Cardiac septum (tissue), 1 donor: ENCODE measurements around the gene GAREM1. TPM values are rescaled to one million over a fixed set of nuclear protein-coding genes. Genes with fewer than 3 reads are reported as not detected.

Experiments used
- DNase-seq: peaks from one replicate; pipeline ENCODE4 v3.0.0-alpha.2; 2020; ENCODE audit warnings: low spot score
- intact Hi-C: fragments of 100-400 bp; cut with DNase I; formaldehyde crosslinking; loops from one replicate; pipeline ENCODE4 v1.14.0; 2022
- total RNA-seq: library from RNA; stranded (reverse); fragmentation: NEBNext Ultra II Directional; extraction: Animal tissue kit (Norgen Biotek cat#: 25700); gene quantifications from one replicate; pipeline ENCODE4 v1.2.1, GENCODE V29; 2021
- donor health status: DM: no; HTN: no; CAD: no.

The GAREM1 gene
- total RNA-seq, 1 donor from 2014 or later, result 10.0 TPM

DNA sequence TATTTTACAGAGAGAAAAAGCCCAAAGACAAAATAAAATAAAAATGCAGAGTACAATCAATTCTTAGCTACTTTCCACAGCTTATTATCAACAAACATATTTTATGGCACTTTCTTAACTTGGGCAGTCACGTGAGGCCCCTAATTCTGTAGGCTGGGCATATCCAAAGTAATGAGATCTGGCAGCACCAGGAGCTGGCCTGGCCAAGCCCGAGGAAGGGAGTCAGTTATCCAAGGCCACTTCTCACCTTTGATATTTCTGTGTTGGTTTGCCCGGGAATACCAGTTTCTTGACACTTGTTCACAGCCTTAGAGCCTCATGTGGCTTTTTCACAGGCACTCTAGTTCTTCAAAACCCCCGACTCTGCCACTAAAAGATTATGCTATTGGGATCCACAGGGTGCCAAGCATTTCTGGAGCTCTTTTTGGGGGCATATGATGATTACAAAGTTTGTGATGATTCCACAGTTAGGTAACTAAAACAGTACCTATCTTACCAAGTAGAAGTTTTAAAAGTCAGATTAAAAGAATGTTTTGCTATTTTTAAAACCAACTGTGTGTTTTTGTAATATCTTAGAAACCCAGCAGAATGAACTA lies 190.4 kb downstream of the GAREM1 start:
- intact Hi-C loops, result no loop called here
- no peak for DNase-seq

DNA sequence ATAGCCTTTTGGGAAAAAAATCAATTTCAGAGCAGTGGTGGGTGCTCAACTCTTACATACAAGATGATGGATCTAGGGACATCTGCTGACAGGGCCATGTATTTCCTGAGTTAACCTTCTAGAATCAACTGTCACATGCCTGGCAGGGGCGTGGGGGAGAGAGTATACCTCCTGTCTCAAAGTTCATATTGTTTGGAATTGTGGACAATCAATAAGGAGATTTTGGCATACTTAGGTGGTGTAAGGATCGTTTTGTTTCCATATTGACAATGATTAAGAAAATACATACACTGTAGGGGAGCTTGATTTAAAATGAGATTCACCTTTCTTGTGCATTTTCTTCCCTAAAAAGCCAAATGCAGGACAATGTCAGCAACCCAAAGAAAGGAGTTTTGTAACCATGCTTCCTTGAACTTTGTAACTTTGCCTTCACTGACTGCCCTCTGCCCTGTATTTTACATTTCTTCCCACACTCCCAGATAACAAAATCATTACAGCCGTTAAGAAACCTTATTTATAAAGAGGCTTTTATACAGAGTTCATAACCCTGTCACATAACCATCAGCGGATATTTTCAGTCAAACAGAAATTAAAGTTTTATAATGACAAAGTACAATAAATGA lies 192.4 kb downstream of the GAREM1 start:
- intact Hi-C loops, result no loop called here
- DNase-seq, result no peak

GRCh38 chr18:32277549-32277948 lies 193.1 kb downstream of the GAREM1 start:
- intact Hi-C loops, result no loop called here
- DNase-seq, result no peak

DNA sequence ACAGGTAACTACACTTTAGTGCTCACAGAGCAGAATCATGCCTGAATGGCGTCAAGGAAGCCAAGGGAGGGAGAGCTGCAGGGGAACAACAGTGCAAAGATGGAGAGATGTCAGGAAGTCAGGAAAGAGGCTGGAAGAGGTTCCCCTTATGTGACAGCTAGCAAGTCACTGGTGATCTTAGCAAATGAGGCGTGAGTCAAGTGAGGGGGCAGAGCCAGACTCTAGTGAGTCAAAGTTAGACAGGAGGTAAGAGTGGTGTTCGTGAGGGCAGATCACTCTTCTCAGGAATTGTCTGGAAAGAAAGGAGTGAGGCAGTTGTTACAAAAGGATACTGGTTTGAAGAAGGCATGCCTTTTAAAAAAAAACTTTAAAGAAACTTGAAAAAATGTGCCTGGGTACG lies 193.8 kb downstream of the GAREM1 start:
- DNase-seq, result no peak
- intact Hi-C loops, result no loop called here

DNA sequence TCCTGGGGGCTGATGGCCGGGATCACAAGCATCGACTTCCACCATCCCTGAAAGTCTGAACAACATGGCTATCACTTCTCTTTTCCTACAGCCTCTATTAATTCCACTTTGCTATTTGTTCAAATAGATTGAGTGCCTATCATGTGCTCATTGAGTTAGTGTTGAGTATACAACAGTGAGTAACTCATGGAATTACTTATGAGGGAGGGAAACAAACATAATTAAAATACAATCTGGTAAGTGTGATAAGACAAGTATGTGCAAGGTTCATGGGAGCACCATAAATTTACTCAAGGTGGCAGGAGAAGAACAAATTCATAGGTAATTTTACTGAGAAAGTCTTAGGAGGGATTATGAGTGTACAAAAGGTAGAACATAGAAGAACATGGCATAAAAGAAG lies 194.4 kb downstream of the GAREM1 start:
- DNase-seq, result no peak
- intact Hi-C loops, result no loop called here

DNA sequence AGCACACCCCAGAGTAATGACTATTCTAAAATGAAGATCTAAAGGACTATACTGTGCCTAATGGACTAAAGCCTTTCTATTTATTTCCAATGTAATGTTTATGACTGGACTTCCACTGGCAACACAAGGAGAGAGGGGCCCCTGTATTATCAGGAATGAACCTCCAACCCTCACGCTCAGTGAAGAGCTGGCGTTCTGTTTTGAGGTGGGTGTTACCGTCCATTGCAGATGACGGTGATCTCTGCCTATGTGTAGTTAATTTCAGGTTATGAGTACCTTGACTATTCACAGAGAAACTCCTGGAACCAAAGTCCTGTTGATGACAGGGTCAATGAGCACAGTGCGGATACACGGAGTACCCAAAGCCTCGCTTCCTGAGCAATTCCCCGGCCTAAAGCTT lies 195.5 kb downstream of the GAREM1 start:
- intact Hi-C loops, result no loop called here
- DNase-seq, result no peak

DNA sequence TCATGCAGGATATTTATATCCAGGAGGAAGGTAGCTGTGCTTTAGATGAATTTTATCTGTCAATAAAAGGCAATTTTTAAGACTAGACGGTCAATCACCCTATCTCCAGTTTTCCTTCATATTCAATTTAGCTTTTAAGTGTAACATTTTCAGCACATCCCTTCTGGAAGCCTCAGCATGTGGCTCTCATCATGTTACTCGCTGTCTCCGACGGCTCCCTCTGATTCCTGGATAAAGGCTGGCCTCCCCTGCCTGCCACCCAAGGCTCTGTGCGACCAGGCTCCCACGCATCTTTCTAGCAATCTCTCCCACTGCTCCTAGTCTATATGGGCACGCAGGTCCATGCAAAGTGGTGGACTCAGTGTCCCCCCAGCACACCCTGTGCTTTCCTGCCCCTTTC lies 196.4 kb downstream of the GAREM1 start:
- intact Hi-C loops, result no loop called here
- no peak for DNase-seq

DNA sequence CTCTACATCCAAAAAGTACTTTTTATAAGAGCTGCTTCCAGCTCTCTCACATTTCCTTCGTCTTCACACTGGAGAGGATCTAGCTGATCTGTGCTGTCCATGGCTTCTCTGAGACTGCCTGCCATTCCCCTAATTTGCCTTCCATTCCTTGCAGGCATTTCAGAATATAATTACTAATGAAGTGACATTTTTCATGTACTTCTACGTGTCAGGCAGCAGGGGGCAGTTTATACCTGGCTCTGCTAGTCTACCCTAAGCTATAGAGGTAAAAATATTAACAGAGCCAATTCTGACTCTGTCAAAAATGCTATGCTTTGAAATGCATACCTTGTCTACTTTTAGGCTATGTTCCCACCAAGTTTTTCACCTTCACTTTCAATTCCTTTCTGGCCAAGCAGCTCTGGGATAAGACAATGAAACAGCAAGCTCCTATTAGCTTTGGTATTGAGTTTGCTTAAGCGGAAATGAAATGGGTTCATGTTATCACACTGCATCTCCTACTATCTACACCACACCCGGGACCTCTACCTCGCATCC lies 198.9 kb downstream of the GAREM1 start:
- intact Hi-C loops, result loop anchor here (2.0 kb wide), 1 partner anchor 277 kb away; no protein-coding TSS in a partner anchor
- DNase-seq, result no peak

DNA sequence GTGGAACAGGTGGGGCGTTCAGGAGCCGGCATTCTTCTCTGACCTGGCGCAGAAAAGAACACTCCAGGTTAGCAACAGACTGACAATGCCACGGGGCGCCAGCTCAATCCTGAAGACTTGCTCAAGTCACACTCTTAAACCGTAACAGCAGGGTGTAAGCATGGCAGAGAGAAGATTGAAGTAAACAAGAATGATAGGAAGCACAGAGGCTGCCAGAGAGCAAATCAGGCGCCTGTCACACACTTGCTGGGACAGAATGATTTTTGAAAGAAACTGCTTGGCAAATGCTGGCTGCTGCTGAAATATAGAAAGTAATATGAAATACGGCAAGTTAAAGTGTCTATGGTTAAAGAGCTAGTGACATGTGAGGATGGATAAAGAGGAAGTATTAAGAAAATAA lies 200.3 kb downstream of the GAREM1 start:
- no peak for DNase-seq
- intact Hi-C loops, result no loop called here

- intact Hi-C loops, result no loop called here
These were observed 203.2 kb downstream of the GAREM1 start for GRCh38 chr18:32267463-32267862.

DNA sequence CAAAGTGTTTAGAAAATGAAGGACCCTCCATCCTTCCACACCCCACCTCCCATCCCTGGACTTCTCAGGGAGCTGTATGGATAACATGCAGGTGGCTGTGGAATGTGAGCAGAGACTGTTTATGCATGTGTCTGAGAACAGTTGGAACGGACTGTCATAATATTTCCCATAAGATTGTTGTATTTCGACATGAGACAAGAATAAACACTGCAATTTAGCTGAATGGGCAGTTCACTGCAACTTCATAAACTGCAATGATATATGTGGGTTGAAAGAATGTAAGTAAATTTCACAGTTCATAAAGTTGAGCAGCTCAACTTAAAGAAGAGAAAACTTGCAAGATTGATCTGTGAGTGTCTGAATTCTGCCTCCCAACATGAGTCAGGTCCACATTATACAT lies 206.3 kb downstream of the GAREM1 start:
- no peak for DNase-seq
- intact Hi-C loops, result no loop called here

More at GRCh38 chr18:32267463-32267862, 203.2 kb downstream of the GAREM1 start:
- DNase-seq, result no peak

DNA sequence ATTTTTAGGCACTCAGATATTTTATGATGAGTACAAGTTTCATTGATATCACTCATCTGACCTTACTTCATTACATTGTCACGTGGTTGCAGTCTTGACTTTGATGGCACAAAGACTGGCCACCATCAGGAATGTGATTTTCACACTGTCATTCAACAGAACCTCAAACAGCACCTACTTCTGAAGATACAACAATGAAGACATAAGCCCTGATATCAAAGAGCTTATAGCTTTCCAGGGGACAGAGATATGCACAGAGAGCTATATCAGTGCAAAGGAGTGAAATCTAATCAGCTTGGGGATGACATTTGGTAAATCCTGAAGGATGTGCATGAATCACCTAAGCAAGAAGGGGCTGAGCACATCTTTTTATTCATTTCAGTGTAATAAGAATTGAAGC lies 208.6 kb downstream of the GAREM1 start:
- intact Hi-C loops, result no loop called here
- no peak for DNase-seq

- intact Hi-C loops, result no loop called here
- no peak for DNase-seq
These were observed 209.7 kb downstream of the GAREM1 start for GRCh38 chr18:32261003-32261402.

DNA sequence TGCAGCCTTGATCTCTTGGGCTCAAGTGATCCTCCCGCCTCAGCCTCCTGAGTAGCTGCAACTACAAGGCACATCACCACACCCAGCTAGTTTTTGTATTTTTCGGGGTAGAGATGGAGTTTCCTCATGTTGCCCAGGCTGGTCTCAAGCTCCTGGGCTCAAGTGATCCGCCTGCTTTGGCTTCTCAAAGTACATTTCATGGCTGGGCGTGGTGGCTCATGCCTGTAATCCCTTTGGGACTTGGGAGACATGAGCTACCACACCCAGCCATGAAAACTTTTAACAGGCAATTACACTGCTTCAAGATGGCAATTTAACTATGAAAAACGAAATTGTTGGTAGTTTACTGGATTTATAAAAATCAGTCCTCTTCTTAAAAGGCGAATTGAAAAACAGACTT lies 211.1 kb downstream of the GAREM1 start:
- no peak for DNase-seq

DNA sequence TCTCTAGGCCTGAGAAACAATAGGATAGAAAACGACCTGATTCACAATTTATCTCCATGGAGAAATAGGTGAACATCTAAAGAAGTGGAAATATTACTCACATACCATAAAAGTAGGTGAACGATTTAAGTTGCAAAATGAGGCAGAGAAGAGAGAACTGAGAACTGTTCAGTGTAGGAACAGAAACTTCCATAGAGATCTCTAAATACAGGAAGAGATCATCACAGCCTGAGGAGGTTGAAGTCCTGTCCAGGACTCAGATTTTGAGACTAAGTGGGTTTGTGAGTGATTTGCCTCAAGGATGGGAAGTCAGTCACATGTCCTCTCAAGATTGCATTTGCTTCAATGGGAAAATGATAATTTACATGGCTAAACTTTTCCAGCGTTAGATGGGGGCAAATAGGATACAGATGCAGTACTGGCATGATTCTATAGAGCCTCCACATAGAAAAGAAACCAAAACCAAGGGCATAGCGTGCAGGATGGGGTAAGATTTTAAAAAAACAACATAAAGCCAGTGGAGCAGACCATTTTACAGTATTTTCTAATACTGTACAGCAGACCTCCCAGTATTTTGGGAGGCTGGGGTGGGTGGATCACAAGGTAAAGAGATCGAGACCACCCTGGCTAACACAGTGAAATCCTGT lies 212.0 kb downstream of the GAREM1 start:
- intact Hi-C loops, result no loop called here
- no peak for DNase-seq

More for the DNA sequence above, 211.1 kb downstream of the GAREM1 start:
- intact Hi-C loops, result no loop called here

GRCh38 chr18:32258148-32258547 lies 212.5 kb downstream of the GAREM1 start:
- intact Hi-C loops, result no loop called here
- DNase-seq, result no peak

GRCh38 chr18:32257084-32257785 lies 213.4 kb downstream of the GAREM1 start:
- no peak for DNase-seq
- intact Hi-C loops, result no loop called here

DNA sequence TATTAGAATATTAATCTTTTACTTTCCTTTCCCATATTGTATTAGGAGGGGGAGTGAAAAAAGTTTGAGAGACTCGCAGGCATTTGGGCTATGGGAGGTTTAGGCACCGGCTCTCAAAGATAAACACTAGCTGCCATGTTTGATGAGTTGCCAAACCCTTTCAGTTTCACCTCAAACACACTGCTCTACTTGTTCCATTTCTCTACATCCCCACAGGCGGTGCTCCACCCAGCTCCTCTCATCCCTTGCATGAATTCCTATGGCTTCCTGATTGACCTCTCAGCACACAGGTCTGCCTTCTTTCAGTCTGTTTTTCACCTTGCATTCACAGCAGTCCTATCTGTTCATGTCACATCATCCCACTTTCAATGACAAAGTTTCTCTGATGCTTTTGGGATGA lies 215.1 kb downstream of the GAREM1 start:
- intact Hi-C loops, result no loop called here
- DNase-seq, result no peak

GRCh38 chr18:32252141-32252860 lies 218.4 kb downstream of the GAREM1 start:
- DNase-seq, result no peak
- intact Hi-C loops, result no loop called here

- intact Hi-C loops, result no loop called here
- no peak for DNase-seq
These were observed 219.2 kb downstream of the GAREM1 start for GRCh38 chr18:32251466-32251865.
